ENCODE measurements around the gene C17orf114.

Gene C17orf114

DNA sequence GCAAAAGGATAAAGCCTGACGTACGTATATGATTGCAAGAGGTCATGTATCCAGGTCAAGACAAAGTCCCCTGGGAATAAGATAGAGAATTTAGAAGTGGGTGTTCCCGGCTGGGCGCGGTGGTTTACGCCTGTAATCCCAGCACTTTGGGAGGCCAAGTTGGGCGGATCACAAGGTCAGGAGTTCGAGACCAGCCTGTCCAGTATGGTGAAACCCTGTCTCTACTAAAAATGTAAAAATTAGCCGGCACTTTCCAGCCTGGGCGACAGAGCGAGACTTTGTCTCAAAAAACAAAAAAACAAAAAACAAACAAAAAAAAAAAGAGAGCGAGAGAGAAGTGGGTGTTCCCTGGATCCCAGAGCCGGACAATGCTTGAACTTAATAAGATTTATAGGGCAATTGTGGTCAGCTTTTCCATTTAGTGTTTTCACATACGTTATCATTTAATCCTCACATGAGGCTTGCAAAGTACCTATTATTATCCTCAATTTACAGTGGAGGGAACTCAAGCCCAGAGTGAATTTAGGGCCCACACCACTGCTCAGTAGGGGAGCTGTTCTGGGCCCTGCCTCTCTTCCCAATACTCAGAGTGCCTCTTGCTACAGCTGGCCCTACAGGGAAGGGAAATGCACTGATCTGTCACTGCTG is 13.8 kb downstream of the C17orf114 start:
- no peak for DNase-seq (ENCODE audit: low read depth in 2 of 2)

DNA sequence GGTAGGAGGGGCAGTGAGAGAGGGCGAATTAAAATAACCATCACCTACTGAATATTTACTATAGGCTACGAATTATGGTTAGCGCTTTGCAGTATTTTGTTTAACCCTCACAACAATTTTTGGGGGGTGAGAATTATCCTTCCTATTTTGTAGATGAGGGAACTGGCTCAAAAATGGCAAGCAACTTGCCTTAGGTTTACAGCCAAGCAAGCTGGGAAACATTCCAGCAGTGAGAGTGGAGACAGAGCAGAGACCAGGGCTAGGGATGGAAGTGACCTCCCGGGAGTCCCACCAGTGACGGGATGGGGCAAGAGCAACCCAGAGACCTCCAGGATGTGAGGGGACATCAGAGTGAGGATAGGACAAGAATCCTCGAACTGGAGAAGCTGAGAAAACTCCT is 15.6 kb downstream of the C17orf114 start:
- no peak for DNase-seq (ENCODE audit: low read depth in 2 of 2)

DNA sequence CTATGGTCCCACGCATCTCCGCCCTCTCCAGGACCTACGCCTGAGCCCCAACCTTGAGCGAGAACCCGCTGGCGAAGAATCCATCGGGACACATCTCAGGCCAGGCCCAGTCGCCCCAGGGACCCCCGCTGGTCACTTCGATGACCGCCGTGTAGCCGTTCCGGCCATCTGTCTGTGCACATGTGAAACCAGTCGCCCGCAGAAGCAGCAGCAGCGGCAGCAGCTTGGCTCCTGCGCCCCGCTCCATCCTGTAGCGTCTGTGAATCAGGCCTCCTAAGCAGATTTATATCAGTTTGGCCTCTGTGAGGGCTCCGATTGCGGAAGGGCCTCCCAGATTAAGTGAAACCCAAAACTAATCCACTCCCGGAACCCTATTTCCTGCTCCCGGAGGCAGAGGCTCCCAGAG is 16.0 kb downstream of the C17orf114 start, which contains the start of gene VMO1:
Gene VMO1, minus strand, starts transcription at position 259 of the 406 bp plus-strand sequence. Its CDS starts 12 bp downstream, at position 247.
- no peak for DNase-seq (ENCODE audit: low read depth in 2 of 2)

DNA sequence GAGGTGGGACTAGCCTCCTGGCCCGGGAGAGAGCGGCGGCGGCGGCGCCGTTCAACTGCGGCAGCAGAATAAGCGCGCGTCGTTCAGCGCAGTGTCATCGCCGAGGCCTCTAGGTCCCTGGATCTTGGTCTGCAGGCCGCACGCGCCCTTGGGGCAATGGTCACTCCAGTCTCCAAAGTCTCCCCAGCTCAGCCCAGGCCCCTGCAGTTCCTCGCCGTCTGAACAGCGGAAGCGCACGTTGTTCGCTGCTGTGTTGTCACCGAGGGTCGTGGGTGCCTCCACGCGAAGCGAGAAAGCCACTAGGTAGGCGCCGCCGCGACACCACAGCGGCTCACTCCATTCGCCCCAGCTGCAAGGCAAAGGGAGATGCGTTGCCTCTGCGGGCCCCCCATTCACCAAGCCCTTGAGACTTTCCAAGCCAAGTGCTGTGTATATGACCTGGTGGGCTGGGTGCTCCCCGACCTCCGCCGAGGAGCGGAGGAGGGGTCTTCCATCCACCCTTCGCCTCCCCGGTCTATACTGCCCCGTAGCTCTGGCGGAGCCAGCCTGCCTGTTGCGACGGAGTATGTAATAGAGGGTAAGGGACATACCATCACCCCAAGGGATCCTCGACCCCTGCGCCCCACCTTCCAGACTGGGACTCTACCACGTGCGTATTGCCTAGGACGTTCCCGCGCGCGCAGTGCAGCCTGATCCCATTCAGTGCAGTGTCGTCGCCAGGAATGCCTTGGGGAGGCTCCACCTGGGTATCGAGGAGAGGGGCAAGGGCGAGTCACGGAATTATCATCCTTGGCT is 16.6 kb downstream of the C17orf114 start:
- no peak for DNase-seq (ENCODE audit: low read depth in 2 of 2)

DNA sequence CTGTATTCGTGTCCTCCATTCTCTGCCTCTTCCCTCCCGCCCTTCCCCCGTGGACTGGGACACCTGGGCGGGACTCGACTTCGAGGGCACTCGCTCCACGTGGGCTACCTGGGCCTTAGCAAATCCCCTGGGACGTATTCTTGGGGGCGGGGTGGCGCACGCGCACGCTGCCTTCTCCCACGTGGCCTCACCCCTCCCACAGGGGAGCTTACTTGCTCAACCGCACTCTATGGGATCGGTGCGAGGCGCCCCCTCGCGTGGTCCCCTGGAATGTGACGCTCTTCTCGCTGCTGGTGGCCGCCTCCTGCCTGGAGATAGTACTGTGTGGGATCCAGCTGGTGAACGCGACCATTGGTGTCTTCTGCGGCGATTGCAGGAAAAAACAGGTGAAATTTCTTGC is 19.5 kb downstream of the C17orf114 start:
- DNase-seq (ENCODE audit: low read depth in 2 of 2): no peak

DNA sequence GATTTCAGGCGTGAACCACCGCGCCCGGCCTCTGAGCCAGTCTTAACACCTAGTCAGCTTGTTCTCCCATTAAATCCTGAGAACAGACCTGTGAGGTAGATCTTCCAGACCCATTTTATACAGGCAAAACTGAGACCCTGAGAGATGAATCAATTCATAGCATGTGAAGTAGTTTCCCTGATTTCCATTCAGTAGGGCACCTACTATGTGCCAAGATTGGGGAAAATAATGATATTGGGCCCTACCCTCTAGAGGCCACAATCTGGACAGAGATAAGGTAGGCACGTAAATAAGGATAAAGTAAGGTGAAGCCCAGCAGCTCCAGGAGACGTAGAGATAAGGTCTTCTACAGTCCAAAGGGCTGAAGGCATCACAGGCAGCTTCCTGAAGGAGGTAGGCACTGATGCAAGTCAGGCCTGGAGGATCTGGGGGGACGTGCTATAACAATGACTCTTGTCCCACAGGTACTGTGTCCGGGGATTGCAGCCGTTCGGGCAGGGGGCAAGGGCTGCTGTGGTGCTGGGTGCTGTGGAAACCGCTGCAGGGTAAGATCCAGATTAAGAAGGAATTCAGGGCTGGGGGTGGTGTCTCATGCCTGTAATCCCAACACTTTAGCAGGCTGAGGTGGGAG is 21.7 kb downstream of the C17orf114 start:
- DNase-seq (ENCODE audit: low read depth in 2 of 2): no peak

DNA sequence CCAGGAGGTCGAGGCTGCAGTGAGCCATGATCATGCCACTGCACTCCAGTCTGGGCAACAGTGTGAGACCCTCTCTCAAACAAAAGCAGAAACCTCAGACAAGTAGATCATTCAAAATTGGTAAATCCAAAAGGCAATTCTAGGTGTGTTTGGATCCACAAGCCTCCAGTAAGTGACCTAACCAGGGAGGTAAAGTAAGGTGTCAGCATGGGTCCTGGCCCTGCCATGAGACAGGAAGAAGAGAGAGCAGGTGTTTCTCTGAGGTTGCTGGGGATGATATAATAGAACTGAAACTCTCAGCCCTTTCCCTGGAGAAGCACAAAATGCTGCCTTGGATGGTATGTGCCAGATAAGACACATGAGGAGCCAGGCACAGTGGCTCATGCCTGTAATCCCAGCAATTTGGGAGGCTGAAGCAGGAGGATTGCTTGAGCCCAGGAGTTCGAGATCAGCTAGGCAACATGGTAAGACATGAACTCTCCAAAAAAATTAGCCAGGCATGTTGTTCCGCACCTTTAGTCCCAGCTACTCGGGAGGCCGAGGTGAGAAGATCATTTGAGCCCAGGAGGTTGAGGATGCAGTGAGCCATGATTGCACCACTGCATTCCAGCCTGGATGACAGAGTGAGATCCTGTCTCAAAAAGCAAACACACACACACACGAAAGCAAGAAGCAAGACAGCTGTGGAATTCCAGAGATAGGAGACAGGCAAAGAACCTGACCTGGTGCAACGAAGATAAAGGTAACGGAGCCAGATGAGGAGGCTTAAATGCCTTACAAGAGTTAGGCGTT is 24.0 kb downstream of the C17orf114 start:
- no peak for DNase-seq (ENCODE audit: low read depth in 2 of 2)

DNA sequence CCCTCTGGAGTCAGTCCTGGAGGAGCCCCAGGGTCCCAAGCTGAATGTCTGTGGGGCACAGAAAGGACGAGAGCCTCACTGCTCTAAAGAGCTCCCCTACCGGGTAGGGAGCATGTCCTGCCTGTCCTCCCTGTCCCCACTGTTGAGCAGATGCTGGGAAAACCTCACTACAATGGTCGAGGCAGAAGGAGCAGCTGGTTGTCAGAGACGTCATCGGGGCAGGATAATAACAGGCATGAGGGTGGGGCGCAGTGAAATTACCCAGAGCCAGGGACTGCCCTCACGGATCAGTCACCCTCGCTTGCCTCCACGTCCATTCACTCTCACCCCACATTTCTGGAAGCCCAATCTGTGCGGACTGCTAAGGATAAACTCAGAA is 29.9 kb downstream of the C17orf114 start:
- no peak for DNase-seq (ENCODE audit: low read depth in 2 of 2)

DNA sequence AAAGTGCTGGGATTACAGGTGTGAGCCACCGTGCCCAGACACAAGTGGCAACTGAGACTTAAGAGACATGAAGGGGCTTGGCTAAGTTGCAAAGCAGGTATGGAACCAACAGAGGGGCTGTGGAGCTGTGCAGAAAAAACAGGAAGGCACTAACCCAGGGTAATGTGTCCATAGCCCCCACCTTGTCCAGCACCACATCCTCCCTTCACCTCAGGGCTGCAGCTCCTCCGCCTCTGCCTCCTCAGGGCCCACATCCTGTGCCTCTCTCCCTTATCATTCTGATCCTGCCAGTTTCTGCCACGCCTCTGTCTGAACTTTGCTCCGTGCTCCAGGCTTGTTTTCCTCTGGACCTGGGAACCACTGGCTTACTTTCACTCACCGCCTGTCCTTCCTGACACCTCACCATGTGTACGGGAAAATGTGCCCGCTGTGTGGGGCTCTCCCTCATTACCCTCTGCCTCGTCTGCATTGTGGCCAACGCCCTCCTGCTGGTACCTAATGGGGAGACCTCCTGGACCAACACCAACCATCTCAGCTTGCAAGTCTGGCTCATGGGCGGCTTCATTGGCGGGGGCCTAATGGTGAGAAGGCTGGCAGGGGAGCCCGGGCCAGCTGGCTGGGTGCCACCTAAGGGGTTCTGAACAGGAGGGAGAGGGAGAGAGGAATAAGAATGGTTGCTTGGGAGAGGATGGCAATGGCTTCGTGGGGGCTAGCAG is 30.5 kb downstream of the C17orf114 start, which contains the start of gene TM4SF5:
Gene TM4SF5, plus strand, starts transcription at position 368 of the 716 bp plus-strand sequence. Its CDS starts 37 bp downstream, at position 405.
- DNase-seq (ENCODE audit: low read depth in 2 of 2): no peak

DNA sequence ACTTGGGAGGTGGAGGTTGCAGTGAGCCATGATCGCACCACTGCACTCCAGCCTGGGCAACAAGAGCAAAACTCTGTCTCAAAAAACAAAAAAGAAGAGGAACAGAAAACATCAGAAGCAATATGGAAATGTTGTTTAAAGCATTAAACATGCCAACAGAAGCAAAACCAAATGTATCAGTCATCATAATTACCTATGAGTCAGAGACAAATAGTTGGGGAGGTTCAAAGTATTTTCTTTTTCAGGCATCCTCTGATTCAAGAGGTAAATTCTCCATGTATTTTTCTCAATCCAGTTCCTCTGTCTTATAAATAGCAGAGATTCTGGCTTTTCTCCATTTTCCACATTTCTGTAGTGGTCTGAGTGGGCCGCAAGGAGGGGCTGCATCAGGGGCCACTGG is 32.5 kb downstream of the C17orf114 start:
- DNase-seq (ENCODE audit: low read depth in 2 of 2): no peak

DNA sequence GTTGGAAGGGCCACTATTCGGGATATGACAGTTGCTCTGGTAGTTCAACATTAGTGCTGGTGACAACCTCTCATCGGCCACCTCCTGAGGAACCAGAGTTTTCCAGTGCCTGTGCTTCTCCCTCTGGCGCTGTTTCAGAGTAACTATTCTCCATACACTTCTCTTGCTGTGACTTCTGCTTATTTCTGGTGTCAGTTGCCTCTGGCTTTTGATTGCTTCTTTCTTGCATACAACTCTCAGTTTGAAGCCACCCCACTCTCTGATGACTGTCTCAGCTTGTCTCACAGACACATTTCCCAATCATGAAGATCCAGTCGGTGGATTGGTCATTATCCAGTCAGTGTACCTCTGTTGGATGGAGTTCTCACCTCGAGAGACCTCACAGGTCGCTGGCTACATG is 33.8 kb downstream of the C17orf114 start:
- DNase-seq (ENCODE audit: low read depth in 2 of 2): no peak

DNA sequence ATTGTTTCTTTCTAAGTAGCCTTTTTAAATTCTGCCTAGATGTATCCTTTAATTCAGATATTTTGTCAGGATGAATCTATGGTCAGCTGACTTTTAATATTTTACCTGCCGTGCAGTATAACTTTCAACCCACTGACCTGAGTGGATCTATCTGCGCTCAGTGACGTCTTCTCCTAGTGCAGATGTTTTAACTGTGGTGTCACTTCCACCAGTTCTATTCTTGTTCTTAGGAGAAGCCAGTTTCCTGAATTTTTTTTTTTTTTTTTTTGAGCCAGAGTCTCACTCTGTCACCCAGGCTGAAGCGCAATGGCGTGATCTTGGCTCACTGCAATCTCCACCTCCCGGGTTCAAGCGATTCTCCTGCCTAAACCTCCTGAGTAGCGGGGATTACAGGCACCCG is 35.4 kb downstream of the C17orf114 start:
- DNase-seq (ENCODE audit: low read depth in 2 of 2): no peak

DNA sequence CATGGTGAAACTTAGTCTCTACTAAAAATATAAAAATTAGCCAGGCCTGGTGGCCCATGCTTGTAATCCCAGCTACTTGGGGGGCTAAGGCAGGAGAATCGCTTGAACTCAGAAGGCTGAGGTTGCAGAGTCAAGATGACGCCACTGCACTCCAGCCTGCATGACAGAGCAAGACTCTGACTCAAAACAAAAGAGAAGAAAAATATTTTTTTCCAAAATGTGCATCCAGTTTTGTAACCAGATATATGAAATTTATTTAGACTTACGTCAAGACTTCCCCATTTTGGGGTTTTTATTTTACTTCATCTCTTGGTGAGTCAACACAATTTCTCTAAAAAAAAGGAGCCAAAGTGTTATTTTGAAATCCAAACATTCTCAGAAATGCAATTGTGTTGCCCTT is 35.9 kb downstream of the C17orf114 start:
- DNase-seq (ENCODE audit: low read depth in 2 of 2): no peak

DNA sequence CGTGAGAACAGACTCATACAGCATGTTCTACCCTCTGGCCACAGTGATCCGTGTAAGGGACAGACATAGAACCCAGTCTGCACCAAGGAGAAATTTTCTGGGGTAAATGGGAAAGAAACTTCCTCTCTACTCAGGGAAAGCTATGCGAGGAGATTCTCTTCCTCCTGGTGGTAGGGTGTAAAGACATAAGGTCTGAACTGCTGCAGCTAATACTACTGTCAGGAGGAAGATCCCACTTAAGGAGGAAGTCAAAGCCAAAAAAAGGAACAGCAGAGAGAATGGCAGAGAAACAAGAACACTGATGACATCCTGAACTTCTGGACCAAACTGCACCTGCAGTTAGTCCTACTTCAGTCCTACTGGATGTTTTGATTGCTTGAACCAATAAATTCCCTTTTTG is 37.5 kb downstream of the C17orf114 start:
- no peak for DNase-seq (ENCODE audit: low read depth in 2 of 2)

DNA sequence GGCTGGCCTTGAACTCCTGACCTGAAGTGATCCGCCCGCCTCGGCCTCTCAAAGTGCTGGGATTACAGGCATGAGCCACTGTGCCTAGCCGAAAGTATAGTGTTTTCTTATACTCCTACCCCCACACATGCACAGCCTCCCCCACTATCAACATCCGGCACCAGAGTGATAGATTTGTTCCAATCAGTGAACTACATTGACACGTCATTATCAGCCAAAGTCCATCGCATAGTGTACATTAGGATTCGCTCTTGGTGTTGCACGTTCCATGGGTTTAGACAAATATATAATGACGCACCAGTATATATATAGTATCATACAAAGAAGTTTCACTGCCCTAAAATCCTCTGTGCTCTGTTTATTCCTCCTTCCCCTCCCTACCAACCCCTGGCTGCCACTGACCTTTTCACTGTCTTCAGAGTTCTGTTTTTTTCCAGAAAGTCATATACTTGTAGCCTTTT is 42.3 kb downstream of the C17orf114 start:
- no peak for DNase-seq (ENCODE audit: low read depth in 2 of 2)

DNA sequence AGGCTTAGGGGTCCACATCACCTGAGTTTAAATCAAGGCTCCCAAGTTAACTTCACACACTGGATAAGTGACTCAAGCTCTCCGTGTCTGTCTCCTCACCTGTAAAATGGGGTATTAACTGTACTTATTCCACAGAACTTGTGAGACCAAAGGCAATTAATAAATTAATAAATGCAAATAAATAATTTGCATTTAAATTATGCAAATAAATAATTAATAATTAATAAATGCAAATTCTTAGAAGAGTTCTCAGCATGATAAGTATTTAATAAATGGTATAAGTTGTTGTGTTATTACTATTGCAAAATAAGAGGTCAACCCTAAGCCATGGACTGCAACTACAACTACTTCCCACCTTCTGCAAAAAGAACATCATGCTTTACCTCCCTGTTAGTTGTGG is 48.7 kb downstream of the C17orf114 start:
- DNase-seq (ENCODE audit: low read depth in 2 of 2): no peak

DNA sequence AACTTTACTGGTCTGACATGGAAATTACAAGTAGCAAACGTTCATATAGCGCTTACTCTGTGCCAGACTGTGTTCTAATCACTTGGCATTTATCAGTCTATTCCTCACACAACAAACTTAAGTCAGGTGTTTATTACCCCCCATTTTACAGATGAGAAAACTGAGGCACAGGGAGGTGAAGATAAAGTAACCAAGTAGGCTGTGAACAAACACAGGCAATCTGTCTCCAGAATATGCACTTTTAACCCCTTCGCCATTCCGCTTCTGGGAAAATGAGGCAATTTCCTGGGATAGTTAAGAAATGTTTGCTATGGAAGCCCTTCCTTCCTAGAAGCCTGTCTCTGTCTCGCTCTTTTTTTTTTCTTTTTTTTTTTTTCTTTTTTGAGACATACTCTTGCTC is 50.2 kb downstream of the C17orf114 start:
- DNase-seq (ENCODE audit: low read depth in 2 of 2): no peak
